AG04450 (cell line): ENCODE results near the gene MUC21. TPM values are rescaled to one million over a fixed set of nuclear protein-coding genes. Genes with fewer than 3 reads are reported as not detected.

Source experiments
- CTCF ChIA-PET: fragments of 300-600, 350-600 bp; formaldehyde crosslinking; extraction: SDS; loops from one replicate; lab custom pipeline; 2022; ENCODE audit warnings: antibody characterized with exemption, inconsistent platforms; lab: Charles Lee
- POLR2A ChIA-PET: fragments of 350-600 bp; formaldehyde crosslinking; extraction: SDS; loops from one replicate; lab custom pipeline; 2021; ENCODE audit warnings: antibody characterized with exemption, inconsistent platforms; lab: Yijun Ruan, JAX
- DNase-seq: peaks from one replicate; pipeline ENCODE4 v3.0.0-alpha.2; 2011; ENCODE audit warnings: low read depth, low spot score
- H3K27ac ChIP-seq: one replicate; pipeline ENCODE4 v1.5.1; 2012; ENCODE audit warnings: low read depth, low read length, control low read depth
- H3K27me3 ChIP-seq: one replicate; pipeline ENCODE4 v1.6.0; 2012; ENCODE audit warnings: low read length; ENCODE audit not compliant: control insufficient read depth, insufficient read depth
- H3K4me3 ChIP-seq: 2 replicates; pipeline ENCODE4 v1.5.1; 2011; ENCODE audit warnings: mild to moderate bottlenecking, low read depth, low read length, control low read depth
- H3K9me3 ChIP-seq: 2 replicates; pipeline ENCODE4 v1.5.1; 2012; ENCODE audit warnings: low read length; ENCODE audit not compliant: control insufficient read depth, insufficient read depth
- CTCF ChIP-seq: IDR thresholded peaks from 2 replicates; pipeline ENCODE4 v1.5.1; 2011; ENCODE audit warnings: low read depth, low read length, control low read depth, inconsistent platforms
- polyA plus RNA-seq: library from polyadenylated mRNA; depleted of rRNA; stranded (reverse); fragments of >200 nt; gene quantifications from 2 replicates; pipeline ENCODE4 v1.2.3, GENCODE V29; 2011

The MUC21 gene
- polyA plus RNA-seq, 1 experiment: not detected

GRCh38 chr6:30955367-30956042 lies 28.0 kb upstream of the MUC21 start:
- Histone ChIP-seq H3K4me3 (peak overlapping the region; percentile 43), H3K9me3 (no peaks in the 10 kb centered on the region), H3K27me3 (peaks cover 43% of the 10 kb centered on the region), H3K27ac (no peak overlapping the region)
- DNase-seq: no peak
- ChIA-PET POLR2A (interaction anchor here (0.6 kb wide), 1 partner anchor 37 kb away, joined by 3 read pairs; no protein-coding TSS in a partner anchor), CTCF (interaction anchor here (0.8 to 1.6 kb wide), 5 partner anchors 13 to 132 kb away, joined by 3 to 6 read pairs (median 4); no protein-coding TSS in a partner anchor)
- TF ChIP-seq CTCF: no peak

GRCh38 chr6:30957716-30958115 lies 25.8 kb upstream of the MUC21 start:
- CTCF ChIA-PET: interaction anchor here (1.2 kb wide), 2 partner anchors 15 to 130 kb away, joined by 4 to 5 read pairs; no protein-coding TSS in a partner anchor
- no peak for DNase-seq
- Histone ChIP-seq H3K4me3 (no peak overlapping the region), H3K27ac (no peak overlapping the region), H3K9me3 (no peaks in the 10 kb centered on the region), H3K27me3 (peaks cover 33% of the 10 kb centered on the region)
- POLR2A ChIA-PET: no interaction called here
- TF ChIP-seq CTCF: no peak

GRCh38 chr6:30960907-30961673 lies 22.4 kb upstream of the MUC21 start:
- no peak for TF ChIP-seq CTCF
- H3K4me3 ChIP-seq: no peak overlapping the region
- peaks cover 30% of the 10 kb centered on the region for H3K27me3 ChIP-seq
- DNase-seq: no peak
- no peak overlapping the region for H3K27ac ChIP-seq
- ChIA-PET POLR2A (no interaction called here), CTCF (interaction anchor here (1.2 to 2.1 kb wide), 4 partner anchors 18 to 126 kb away, joined by 3 to 9 read pairs (median 5); no protein-coding TSS in a partner anchor)
- no peaks in the 10 kb centered on the region for H3K9me3 ChIP-seq

GRCh38 chr6:30962716-30963115 lies 20.8 kb upstream of the MUC21 start:
- no peak for DNase-seq
- no peaks in the 10 kb centered on the region for H3K9me3 ChIP-seq
- TF ChIP-seq CTCF: no peak
- H3K27ac ChIP-seq: no peak overlapping the region
- ChIA-PET POLR2A (no interaction called here), CTCF (no interaction called here)
- no peak overlapping the region for H3K4me3 ChIP-seq
- H3K27me3 ChIP-seq: peaks cover 33% of the 10 kb centered on the region

GRCh38 chr6:30963641-30964040 lies 19.9 kb upstream of the MUC21 start:
- H3K27ac ChIP-seq: no peak overlapping the region
- DNase-seq: no peak
- CTCF ChIA-PET: no interaction called here

More at GRCh38 chr6:30963641-30964040, 19.9 kb upstream of the MUC21 start:
- Histone ChIP-seq H3K4me3 (no peak overlapping the region), H3K27me3 (peaks cover 33% of the 10 kb centered on the region), H3K9me3 (no peaks in the 10 kb centered on the region)
- POLR2A ChIA-PET: no interaction called here
- TF ChIP-seq CTCF: no peak
